B cell (primary cell): Measurements from ENCODE around the gene NMD3. TPM values are rescaled to one million over a fixed set of nuclear protein-coding genes. Genes with fewer than 3 reads are reported as not detected.

Source experiments
- ATAC-seq: fragments of 200-7000 bp; cut with Tn5 transposase; one replicate; pipeline ENCODE4 v1.10.0; 2021; ENCODE audit warnings: low read depth, mild to moderate bottlenecking, moderate number of reproducible peaks, moderate library complexity
- CTCF ChIA-PET: fragments of 350-600 bp; sonication (Branson Sonifier 250); formaldehyde crosslinking; loops from one replicate; lab custom pipeline; 2021; ENCODE audit warnings: antibody characterized with exemption, inconsistent platforms; lab: Charles Lee
- POLR2A ChIA-PET: fragments of 350-600 bp; sonication (Branson Sonifier 250); formaldehyde crosslinking; loops from one replicate; lab custom pipeline; 2021; ENCODE audit warnings: antibody characterized with exemption; lab: Charles Lee
- DNase-seq: peaks from one replicate; pipeline ENCODE4 v3.0.0; 2013
- H2AFZ ChIP-seq: 2 replicates; pipeline ENCODE4 v1.6.1; 2012; ENCODE audit warnings: mild to moderate bottlenecking, low read depth, low read length; ENCODE audit not compliant: insufficient read depth, poor library complexity, severe bottlenecking
- H3K27ac ChIP-seq, 2 donors: 1 replicate in 1 of 2; 2 replicates in 1 of 2; pipeline ENCODE4 v1.5.1; 2012 to 2013; ENCODE audit warnings: low read length in 2 of 2, mild to moderate bottlenecking in 2 of 2, moderate library complexity in 1 of 2
- H3K27me3 ChIP-seq, 4 experiments: fragments of 200-600 bp in 1 of 4; sonication (generic) in 1 of 4; replicated peaks in 1 of 4; 1 replicate in 2 of 4; 2 replicates in 2 of 4; pipeline versions ENCODE4 v1.6.1 to v1.7.0; 2013 to 2016; ENCODE audit warnings: low read length in 3 of 4, mild to moderate bottlenecking in 2 of 4, mixed read lengths in 1 of 4, moderate library complexity in 1 of 4; ENCODE audit not compliant: insufficient read depth in 4 of 4, control insufficient read depth in 3 of 4; ENCODE audit errors: control extremely low read depth in 1 of 4
- H3K36me3 ChIP-seq, 2 experiments: replicated peaks in 1 of 2; 1 replicate in 1 of 2; 2 replicates in 1 of 2; pipeline versions ENCODE4 v1.6.1 to v1.7.1; 2013; ENCODE audit warnings: low read length in 1 of 2; ENCODE audit not compliant: insufficient read depth in 2 of 2, control insufficient read depth in 1 of 2; ENCODE audit errors: control extremely low read depth in 1 of 2, extremely low read depth in 1 of 2
- H3K4me1 ChIP-seq, 2 donors: fragments of 200-600 bp in 1 of 2; sonication (generic) in 1 of 2; 1 replicate in 1 of 2; 2 replicates in 1 of 2; pipeline versions ENCODE4 v1.5.1 to v1.6.1; 2013 to 2017; ENCODE audit warnings: low read length in 2 of 2; ENCODE audit not compliant: control insufficient read depth in 2 of 2, insufficient read depth in 2 of 2
- H3K4me2 ChIP-seq: replicated peaks from 2 replicates; pipeline ENCODE3; 2012; ENCODE audit warnings: mild to moderate bottlenecking, low read depth, low read length; ENCODE audit not compliant: poor library complexity, severe bottlenecking
- H3K4me3 ChIP-seq, 5 experiments: fragments of 200-600 bp in 1 of 5; sonication (generic) in 1 of 5; 1 replicate in 3 of 5; 2 replicates in 2 of 5; pipeline versions ENCODE4 v1.5.1 to v1.7.0; 2011 to 2016; ENCODE audit warnings: low read length in 4 of 5, mild to moderate bottlenecking in 4 of 5, low read depth in 2 of 5, control low read depth in 1 of 5, moderate library complexity in 1 of 5; ENCODE audit not compliant: insufficient read depth in 1 of 5; ENCODE audit errors: control extremely low read depth in 1 of 5, extremely low read depth in 1 of 5
- H3K79me2 ChIP-seq: fragments of 200-600 bp; sonication (generic); one replicate; pipeline ENCODE4 v1.6.0; 2016; ENCODE audit warnings: low read length; ENCODE audit not compliant: control insufficient read depth, insufficient read depth
- H3K9ac ChIP-seq: fragments of 200-600 bp; sonication (generic); 2 replicates; pipeline ENCODE4 v1.6.1; 2017; ENCODE audit warnings: mild to moderate bottlenecking, low read length, moderate library complexity
- H3K9me3 ChIP-seq, 3 donors: one replicate each; pipeline versions ENCODE4 v1.6.1 to v1.7.1; 2013; ENCODE audit warnings: low read length in 2 of 3; ENCODE audit not compliant: control insufficient read depth in 2 of 3, insufficient read depth in 1 of 3; ENCODE audit errors: control extremely low read depth in 1 of 3
- H4K20me1 ChIP-seq: 2 replicates; pipeline ENCODE4 v1.6.0; 2012; ENCODE audit warnings: mild to moderate bottlenecking, low read length; ENCODE audit not compliant: insufficient read depth, control insufficient read depth, poor library complexity, severe bottlenecking
- H3K27ac Mint-ChIP-seq: one replicate; pipeline ENCODE4 v1.8.0; 2021; ENCODE audit warnings: mixed read lengths
- H3K27me3 Mint-ChIP-seq: one replicate; pipeline ENCODE4 v1.8.0; 2021; ENCODE audit warnings: mixed read lengths
- H3K4me1 Mint-ChIP-seq: one replicate; pipeline ENCODE4 v1.8.0; 2021; ENCODE audit warnings: mixed read lengths
- H3K4me3 Mint-ChIP-seq: one replicate; pipeline ENCODE4 v1.8.0; 2021; ENCODE audit warnings: mixed read lengths
- H3K9me3 Mint-ChIP-seq: one replicate; pipeline ENCODE4 v1.8.0; 2022; ENCODE audit warnings: mixed read lengths; ENCODE audit not compliant: insufficient read depth
- CTCF ChIP-seq: fragments of 200-600 bp; IDR thresholded peaks from one replicate; pipeline ENCODE4 v1.8.0; 2022; ENCODE audit warnings: antibody characterized with exemption, mild to moderate bottlenecking
- EZH2 ChIP-seq: IDR thresholded peaks from 2 replicates; pipeline ENCODE4 v1.6.1; 2012; ENCODE audit warnings: borderline replicate concordance, low read depth, mild to moderate bottlenecking, moderate library complexity, low read length; ENCODE audit not compliant: insufficient read depth, poor library complexity, severe bottlenecking
- WGBS: methylation state at CpG from one replicate; pipeline ENCODE4 v1.1.5; 2013; ENCODE audit warnings: missing lambda C conversion rate; ENCODE audit not compliant: insufficient coverage; 5-methylcytosine and 5-hydroxymethylcytosine counted together
- intact Hi-C: fragments of 100-400 bp; cut with micrococcal nuclease; formaldehyde crosslinking; loops from one replicate; pipeline ENCODE4 v1.10.0; 2022
- polyA plus RNA-seq: library from polyadenylated mRNA; depleted of rRNA; stranded (reverse); fragments of >200 nt; gene quantifications from 2 replicates; pipeline ENCODE4 v1.2.3, GENCODE V29; 2012
- total RNA-seq, 2 donors: library from RNA; stranded (reverse); fragments of 120-200 nt in 1 of 2; gene quantifications; 1 replicate in 1 of 2; 2 replicates in 1 of 2; pipeline versions ENCODE4 v1.2.3 to v1.2.4, GENCODE V29; 2013 to 2022

NMD3 gene
- total and polyA plus RNA-seq, 2 donors (not counting 1 experiment from before 2014, with no cell fraction given) = 14.5 to 38.0 TPM

- Histone ChIP-seq H2AFZ (no peak overlapping the region), H4K20me1 (no peaks in the 10 kb centered on the region), H3K79me2 (no peaks in the 10 kb centered on the region), H3K4me2 (no peak overlapping the region), H3K9me3 (peaks cover 0 to 1% (median 0%) of the 10 kb centered on the region in 3 donors), H3K36me3 (no peaks in the 10 kb centered on the region), H3K4me3 (no peak overlapping the region), H3K9ac (no peak overlapping the region), H3K27ac (no peak overlapping the region), H3K4me1 (no peaks in the 10 kb centered on the region), H3K27me3 (peaks cover 0 to 3% (median 0%) of the 10 kb centered on the region in 4 experiments)
- peaks cover 4% of the 10 kb centered on the region for H3K9me3 Mint-ChIP-seq
- intact Hi-C loops = no loop called here
- CTCF ChIA-PET = interaction anchor here (1.3 kb wide), 1 partner anchor 231 kb away, joined by 5 read pairs; no protein-coding TSS in a partner anchor
- TF ChIP-seq CTCF = no peak
- TF ChIP-seq EZH2 = no peak
- ATAC-seq (no peak), DNase-seq (no peak)
- H3K27ac Mint-ChIP-seq = no peak overlapping the region
- POLR2A ChIA-PET = no interaction called here
- WGBS = no CpG with 5 or more reads among the region's 2 CpGs
- no peaks in the 10 kb centered on the region for H3K4me1 Mint-ChIP-seq
- H3K4me3 Mint-ChIP-seq = no peak overlapping the region
- peaks cover 3% of the 10 kb centered on the region for H3K27me3 Mint-ChIP-seq
These were observed 49.2 kb upstream of the NMD3 start for GRCh38 chr3:161171639-161172552.

GRCh38 chr3:161175506-161175905 is 45.6 kb upstream of the NMD3 start:
- H3K27ac ChIP-seq = no peak overlapping the region
- intact Hi-C loops = no loop called here
- H3K27me3 ChIP-seq = peaks cover 0 to 9% (median 0%) of the 10 kb centered on the region in 4 experiments
- H3K4me3 ChIP-seq = no peak overlapping the region
- DNase-seq (no peak), ATAC-seq (no peak)
- WGBS = 43% methylated on average over 1 of the region's 1 CpG
- no peaks in the 10 kb centered on the region for H3K4me1 ChIP-seq
- H3K4me1 Mint-ChIP-seq = no peaks in the 10 kb centered on the region
- H3K36me3 ChIP-seq = no peaks in the 10 kb centered on the region
- H3K4me3 Mint-ChIP-seq = no peak overlapping the region
- no peaks in the 10 kb centered on the region for H4K20me1 ChIP-seq
- H3K27ac Mint-ChIP-seq = no peak overlapping the region
- peaks cover 3% of the 10 kb centered on the region for H3K27me3 Mint-ChIP-seq
- TF ChIP-seq CTCF (no peak), EZH2 (no peak)
- no peak overlapping the region for H3K9ac ChIP-seq
- H2AFZ ChIP-seq = no peak overlapping the region
- H3K4me2 ChIP-seq = no peak overlapping the region
- H3K79me2 ChIP-seq = no peaks in the 10 kb centered on the region
- peaks cover 4% of the 10 kb centered on the region for H3K9me3 Mint-ChIP-seq
- POLR2A ChIA-PET = no interaction called here
- peaks cover 0 to 2% (median 0%) of the 10 kb centered on the region in 3 donors for H3K9me3 ChIP-seq
- CTCF ChIA-PET = no interaction called here
